Heart left ventricle (tissue), 13 donors: Measurements from ENCODE around the gene LAMB2.

Experiments
- CTCF ChIP-seq, 12 donors: fragments of 200-600 bp; sonication (generic) in 4 of 12; IDR thresholded peaks; one replicate each; pipeline versions ENCODE4 v1.5.0 to v1.8.0; 2018 to 2022; ENCODE audit warnings: antibody characterized with exemption in 12 of 12, mild to moderate bottlenecking in 5 of 12
- POLR2A ChIP-seq, 2 donors: fragments of 450-650 bp; IDR thresholded peaks; one replicate each; pipeline ENCODE4 v1.6.1; 2017; ENCODE audit warnings: antibody characterized with exemption in 2 of 2, mild to moderate bottlenecking in 2 of 2, moderate library complexity in 2 of 2
- donor health status: ischemic (EF 13 %, LVEDD 7.1; RV severe dilation, severe dysfunction).
- donor health status: DM: no; HTN: yes; CAD: no.
- donor health status: DM: no; HTN: no; CAD: no.
- donor health status: ischemic (EF 25% LVEDD 6.9; RV normal size, moderate dysfunction).
- donor health status: ischemic (EF 25% LVEDD 5.7; RV mildly dilated, moderate dysfunction).
- donor health status: ischemic (EF 35%, LVEDD 5.7; RV mildly dilated, moderate dysfunction).
- donor health status: nonischemic (EF 11% LVEDD 7.7; RV severe dilation, severe dysfunction).
- donor health status: DM: yes; HTN: yes; CAD: no.
- donor health status: PGD.
- donor health status: ischemic (EF 29% LVEDD 5.4; RV normal size, mild dysfunction).
- donor health status: nonischemic (EF 23%, LVEDD 6.1; RV moderate dilation, normal function).

GRCh38 chr3:49162751-49163419 lies 30.0 kb upstream of the LAMB2 start:
- TF ChIP-seq CTCF (IDR thresholded peaks at IDR 0.05) (no peak), POLR2A (IDR thresholded peaks at IDR 0.05) (no peak)
